ENCODE data around the gene KCNMB1.

- TF ChIP-seq CTCF (conservative IDR thresholded peaks at IDR 0.05 in 1 of 2, IDR thresholded peaks at IDR 0.05 in 1 of 2; ENCODE audit: low read depth in 1 of 2, low read length in 2 of 2) (no peak), EZH2 (IDR thresholded peaks at IDR 0.05; ENCODE audit: low read length, missing control alignments) (no peak)
Measured at GRCh38 chr5:170414786-170415185, 25.6 kb upstream of the KCNMB1 start.
